Measurements from ENCODE around the gene SERPINA1. TPM values are rescaled to one million over a fixed set of nuclear protein-coding genes. Genes with fewer than 3 reads are reported as not detected.
"Not testable (repeated sequence)": the region's sequence is repeated elsewhere in the genome, so short reads cannot be mapped to it uniquely, and the experiment has no call there.

Gene SERPINA1
- total and polyA plus RNA-seq, 7 donors, result 1.9 to 134 (median 26.6) TPM

- intact Hi-C loops (cut with DNase I), result no loop called here
- WGBS, 2 donors, result 12 to 13% methylated on average over 13 of the region's 13 CpGs
- peak; percentile 76 for DNase-seq
- peaks cover 0 to 14% (median 0%) of the 10 kb centered on the region in 3 donors for H3K27me3 ChIP-seq
- TF ChIP-seq POLR2A (IDR thresholded peaks at IDR 0.05), result no peak
- peak in 3 of 4 experiments; percentile 25 to 45 (median 31) for TF ChIP-seq CTCF (IDR thresholded peaks at IDR 0.05)
- H3K4me3 ChIP-seq, result no peak overlapping the region
- no peaks in the 10 kb centered on the region for H3K9me3 ChIP-seq
- no peaks in the 10 kb centered on the region for H3K4me1 ChIP-seq
- H3K27ac ChIP-seq, result no peak overlapping the region
- H3K36me3 ChIP-seq, result no peaks in the 10 kb centered on the region
Observed at GRCh38 chr14:94423453-94424056, 35.2 kb upstream of the SERPINA1 start.

GRCh38 chr14:94421316-94421715 lies 32.9 kb upstream of the SERPINA1 start:
- H3K4me3 ChIP-seq, result no peak overlapping the region
- WGBS, 2 donors, result 73 to 75% methylated on average over 2 of the region's 2 CpGs
- H3K27ac ChIP-seq, result no peak overlapping the region
- DNase-seq, result no peak
- intact Hi-C loops (cut with DNase I), result no loop called here
- H3K36me3 ChIP-seq, result no peaks in the 10 kb centered on the region
- H3K4me1 ChIP-seq, result no peaks in the 10 kb centered on the region
- H3K9me3 ChIP-seq, result no peaks in the 10 kb centered on the region
- H3K27me3 ChIP-seq, result peaks cover 0 to 10% (median 0%) of the 10 kb centered on the region in 3 donors
- TF ChIP-seq POLR2AphosphoS5 (IDR thresholded peaks at IDR 0.05) (no peak), POLR2A (IDR thresholded peaks at IDR 0.05) (no peak), CTCF (IDR thresholded peaks at IDR 0.05) (no peak), EP300 (IDR thresholded peaks at IDR 0.05) (no peak)

- H3K4me3 ChIP-seq; H3K36me3 ChIP-seq; H3K4me1 ChIP-seq; H3K27me3 ChIP-seq; H3K9me3 ChIP-seq; intact Hi-C loops (cut with DNase I); DNase-seq; H3K27ac ChIP-seq: not testable (repeated sequence)
- 83% methylated on average over 3 of the region's 3 CpGs for WGBS, 2 donors
Observed at GRCh38 chr14:94417497-94418205, 29.2 kb upstream of the SERPINA1 start.

- intact Hi-C loops (cut with DNase I), result no loop called here
- H3K36me3 ChIP-seq, result no peaks in the 10 kb centered on the region
- 76 to 83% methylated on average over 8 of the region's 8 CpGs for WGBS, 2 donors
- no peak for DNase-seq
- H3K4me1 ChIP-seq, result no peaks in the 10 kb centered on the region
- TF ChIP-seq CTCF (IDR thresholded peaks at IDR 0.05), result no peak
- TF ChIP-seq EP300 (IDR thresholded peaks at IDR 0.05), result no peak
- no peak for TF ChIP-seq POLR2A (IDR thresholded peaks at IDR 0.05)
- TF ChIP-seq POLR2AphosphoS5 (IDR thresholded peaks at IDR 0.05), result no peak
- H3K27ac ChIP-seq, result no peak overlapping the region
- H3K9me3 ChIP-seq, result peaks cover 0 to 1% (median 0%) of the 10 kb centered on the region in 4 donors
- no peaks in the 10 kb centered on the region for H3K27me3 ChIP-seq
- no peak overlapping the region for H3K4me3 ChIP-seq
Observed at GRCh38 chr14:94412671-94413638, 24.6 kb upstream of the SERPINA1 start.

- no peak for TF ChIP-seq EP300 (IDR thresholded peaks at IDR 0.05)
- TF ChIP-seq POLR2AphosphoS5 (IDR thresholded peaks at IDR 0.05), result no peak
- TF ChIP-seq POLR2A (IDR thresholded peaks at IDR 0.05), result no peak
- TF ChIP-seq CTCF (IDR thresholded peaks at IDR 0.05), result no peak
- no peaks in the 10 kb centered on the region for H3K36me3 ChIP-seq
- peaks cover 0 to 7% (median 0%) of the 10 kb centered on the region in 4 donors for H3K9me3 ChIP-seq
- no peak for DNase-seq
- H3K27ac ChIP-seq, result no peak overlapping the region
- H3K4me3 ChIP-seq, result no peak overlapping the region
- intact Hi-C loops (cut with DNase I), result no loop called here
- WGBS, 2 donors, result 2 to 27% methylated on average over 1 of the region's 1 CpG
- H3K27me3 ChIP-seq, result no peaks in the 10 kb centered on the region
- no peaks in the 10 kb centered on the region for H3K4me1 ChIP-seq
Observed at GRCh38 chr14:94411638-94412037, 23.2 kb upstream of the SERPINA1 start.

GRCh38 chr14:94409430-94409829 lies 21.0 kb upstream of the SERPINA1 start:
- H3K27me3 ChIP-seq; DNase-seq; H3K27ac ChIP-seq; H3K36me3 ChIP-seq; H3K9me3 ChIP-seq; intact Hi-C loops (cut with DNase I); H3K4me3 ChIP-seq; H3K4me1 ChIP-seq: not testable (repeated sequence)
- 90 to 96% methylated on average over 5 of the region's 5 CpGs for WGBS, 2 donors

All from sigmoid colon (tissue), 7 donors.